T-cell (primary cell): ENCODE results near the gene TMC1. TPM values are rescaled to one million over a fixed set of nuclear protein-coding genes. Genes with fewer than 3 reads are reported as not detected.
"Not testable (repeated sequence)": the region's sequence is repeated elsewhere in the genome, so short reads cannot be mapped to it uniquely, and the experiment has no call there.

Source experiments
- ATAC-seq, 4 experiments: fragments of 200-7000 bp in 3 of 4; fragments of 150-1000 bp in 1 of 4; cut with Tn5 transposase; replicated peaks in 1 of 4; 1 replicate in 3 of 4; 2 replicates in 1 of 4; pipeline ENCODE4 v1.10.0; 2021; ENCODE audit warnings: moderate library complexity in 3 of 4, mild to moderate bottlenecking in 2 of 4, moderate number of reproducible peaks in 1 of 4
- CTCF ChIA-PET, 2 donors: fragments of 300-600 bp; sonication (Branson Sonifier 250); formaldehyde crosslinking; loops; one replicate each; lab custom pipeline; 2022; ENCODE audit warnings: antibody characterized with exemption in 2 of 2; lab: Charles Lee
- POLR2A ChIA-PET, 2 donors: fragments of 300-600 bp; sonication (Branson Sonifier 250); formaldehyde crosslinking; loops; one replicate each; lab custom pipeline; 2022; ENCODE audit warnings: antibody characterized with exemption in 2 of 2; lab: Charles Lee
- DNase-seq, 35 experiments: peaks; one replicate each; pipeline versions ENCODE4 v3.0.0 to v3.0.0-alpha.2; 2013 to 2023
- H3K27ac ChIP-seq: one replicate; pipeline ENCODE4 v1.5.1; 2013; ENCODE audit warnings: low read length
- H3K27me3 ChIP-seq, 2 experiments: replicated peaks in 1 of 2; 1 replicate in 1 of 2; 2 replicates in 1 of 2; pipeline versions ENCODE4 v1.6.1 to v1.7.0; 2013; ENCODE audit warnings: low read length in 1 of 2, mixed read lengths in 1 of 2; ENCODE audit not compliant: control insufficient read depth in 2 of 2, insufficient read depth in 2 of 2; ENCODE audit errors: extremely low read depth in 1 of 2
- H3K36me3 ChIP-seq, 2 donors: 1 replicate in 1 of 2; 2 replicates in 1 of 2; pipeline versions ENCODE4 v1.6.1 to v1.7.0; 2013; ENCODE audit warnings: low read length in 1 of 2; ENCODE audit not compliant: control insufficient read depth in 2 of 2, insufficient read depth in 1 of 2; ENCODE audit errors: extremely low read depth in 1 of 2
- H3K4me1 ChIP-seq, 2 experiments: 1 replicate in 1 of 2; 2 replicates in 1 of 2; pipeline versions ENCODE4 v1.6.1 to v1.7.0; 2013; ENCODE audit warnings: low read length in 2 of 2, mixed read lengths in 1 of 2; ENCODE audit not compliant: insufficient read depth in 2 of 2, control insufficient read depth in 1 of 2; ENCODE audit errors: extremely low read depth in 1 of 2
- H3K4me3 ChIP-seq, 2 donors: 1 replicate in 1 of 2; 2 replicates in 1 of 2; pipeline versions ENCODE4 v1.5.1 to v1.7.0; 2013; ENCODE audit warnings: mild to moderate bottlenecking in 2 of 2, low read length in 1 of 2, moderate library complexity in 1 of 2; ENCODE audit not compliant: control insufficient read depth in 1 of 2; ENCODE audit errors: extremely low read depth in 1 of 2
- H3K9me3 ChIP-seq: 2 replicates; pipeline ENCODE4 v1.7.0; 2013
- H3K27ac Mint-ChIP-seq, 2 donors: one replicate each; pipeline ENCODE4 v1.8.0; 2020 to 2021; ENCODE audit warnings: mild to moderate bottlenecking in 2 of 2, mixed read lengths in 2 of 2
- H3K27me3 Mint-ChIP-seq, 2 donors: one replicate each; pipeline ENCODE4 v1.8.0; 2021 to 2022; ENCODE audit warnings: mixed read lengths in 2 of 2
- H3K36me3 Mint-ChIP-seq: one replicate; pipeline ENCODE4 v1.8.0; 2021; ENCODE audit warnings: mixed read lengths
- H3K4me1 Mint-ChIP-seq, 3 donors: one replicate each; pipeline ENCODE4 v1.8.0; 2020 to 2022; ENCODE audit warnings: mixed read lengths in 3 of 3, mild to moderate bottlenecking in 1 of 3
- H3K4me3 Mint-ChIP-seq, 3 donors: one replicate each; pipeline ENCODE4 v1.8.0; 2020 to 2022; ENCODE audit warnings: mild to moderate bottlenecking in 3 of 3, mixed read lengths in 3 of 3, moderate library complexity in 3 of 3
- H3K9me3 Mint-ChIP-seq, 3 donors: one replicate each; pipeline ENCODE4 v1.8.0; 2020 to 2022; ENCODE audit warnings: mixed read lengths in 3 of 3
- WGBS: methylation state at CpG from one replicate; pipeline ENCODE4 v1.1.5; 2013; ENCODE audit warnings: missing lambda C conversion rate; ENCODE audit not compliant: insufficient coverage; 5-methylcytosine and 5-hydroxymethylcytosine counted together
- total RNA-seq, 35 experiments: library from RNA in 6 of 35; stranded (reverse) in 6 of 35; fragments of 120-200 nt in 1 of 35; gene quantifications; one replicate each; pipeline versions ENCODE4 v1.2.1 to v1.2.4 and lab custom pipeline; 2013 to 2026

TMC1 gene
- total RNA-seq, 5 donors from 2014 or later (not counting 1 experiment from before 2014, with no cell fraction given) = not detected

DNA sequence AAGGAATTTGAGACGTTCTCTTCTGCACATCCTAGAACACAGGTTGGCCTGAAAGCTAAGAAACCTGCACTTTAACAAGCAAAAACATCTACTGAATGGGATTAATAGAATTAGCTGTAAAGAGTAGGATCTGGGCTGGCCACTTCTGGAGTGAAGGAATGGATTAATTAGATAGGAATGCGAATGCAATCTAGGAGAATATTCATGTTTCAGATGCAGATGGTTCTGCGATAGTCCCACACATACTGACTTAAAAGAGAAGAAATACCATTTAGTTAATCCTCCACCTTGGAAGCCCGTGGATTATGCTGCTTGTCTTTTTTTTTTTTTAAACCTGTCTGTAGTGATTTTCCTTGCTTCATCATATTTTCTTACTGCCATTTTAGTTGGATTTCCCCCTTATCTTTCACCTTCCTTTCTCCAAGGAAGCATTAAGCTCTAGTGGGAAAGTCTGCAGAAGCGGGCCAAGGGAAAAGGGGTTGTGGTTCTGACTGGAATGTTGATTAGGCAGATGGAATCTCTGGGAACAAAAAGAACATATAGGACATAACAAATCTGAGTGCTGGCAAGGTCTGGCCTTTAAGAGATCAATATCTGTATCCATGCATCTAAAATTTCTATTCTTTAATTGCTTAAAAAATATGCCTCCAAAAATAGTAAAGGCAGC, 279.1 kb downstream of the TMC1 start:
- Histone ChIP-seq H3K4me3 (no peak overlapping the region), H3K27me3 (no peaks in the 10 kb centered on the region), H3K36me3 (no peaks in the 10 kb centered on the region), H3K9me3 (no peaks in the 10 kb centered on the region), H3K27ac (no peak overlapping the region), H3K4me1 (no peaks in the 10 kb centered on the region)
- H3K36me3 Mint-ChIP-seq = no peaks in the 10 kb centered on the region
- ChIA-PET CTCF (no interaction called here), POLR2A (interaction anchor here in 1 of 2 donors (0.6 kb wide), 1 partner anchor 174 kb away, joined by 6 read pairs; no protein-coding TSS in a partner anchor)
- ATAC-seq (no peak), DNase-seq (no peak)
- H3K27ac Mint-ChIP-seq = no peak overlapping the region
- no peaks in the 10 kb centered on the region for H3K4me1 Mint-ChIP-seq
- H3K9me3 Mint-ChIP-seq = peaks cover 5 to 12% (median 10%) of the 10 kb centered on the region in 3 donors
- no CpG with 5 or more reads among the region's 5 CpGs for WGBS
- no peak overlapping the region for H3K4me3 Mint-ChIP-seq
- H3K27me3 Mint-ChIP-seq = peaks cover 2 to 3% of the 10 kb centered on the region in 2 donors

DNA sequence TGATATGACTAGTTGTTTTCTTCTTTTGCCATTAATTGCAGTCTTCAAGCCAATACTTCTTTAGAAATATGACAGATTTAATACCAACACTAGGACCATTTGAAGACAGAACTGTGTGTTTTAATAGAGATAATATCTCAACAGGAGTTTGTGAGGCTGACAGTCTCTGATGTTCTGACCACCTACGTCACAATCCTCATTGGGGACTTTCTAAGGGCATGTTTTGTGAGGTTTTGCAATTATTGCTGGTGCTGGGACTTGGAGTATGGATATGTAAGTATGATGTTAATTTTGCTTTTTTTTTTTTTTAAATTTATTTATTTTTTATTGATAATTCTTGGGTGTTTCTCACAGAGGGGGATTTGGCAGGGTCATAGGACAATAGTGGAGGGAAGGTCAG, 283.8 kb downstream of the TMC1 start:
- no peaks in the 10 kb centered on the region for H3K27me3 ChIP-seq
- ATAC-seq (no peak), DNase-seq (no peak)
- Mint-ChIP-seq H3K36me3 (no peaks in the 10 kb centered on the region), H3K4me1 (no peaks in the 10 kb centered on the region), H3K27me3 (peaks cover 0 to 2% of the 10 kb centered on the region in 2 donors), H3K4me3 (no peak overlapping the region), H3K9me3 (no peaks in the 10 kb centered on the region), H3K27ac (no peak overlapping the region)
- no peaks in the 10 kb centered on the region for H3K4me1 ChIP-seq
- CTCF ChIA-PET = no interaction called here
- POLR2A ChIA-PET = no interaction called here
- no peaks in the 10 kb centered on the region for H3K9me3 ChIP-seq
- WGBS = no CpG with 5 or more reads among the region's 1 CpG
- no peak overlapping the region for H3K27ac ChIP-seq
- H3K4me3 ChIP-seq = no peak overlapping the region
- no peaks in the 10 kb centered on the region for H3K36me3 ChIP-seq

DNA sequence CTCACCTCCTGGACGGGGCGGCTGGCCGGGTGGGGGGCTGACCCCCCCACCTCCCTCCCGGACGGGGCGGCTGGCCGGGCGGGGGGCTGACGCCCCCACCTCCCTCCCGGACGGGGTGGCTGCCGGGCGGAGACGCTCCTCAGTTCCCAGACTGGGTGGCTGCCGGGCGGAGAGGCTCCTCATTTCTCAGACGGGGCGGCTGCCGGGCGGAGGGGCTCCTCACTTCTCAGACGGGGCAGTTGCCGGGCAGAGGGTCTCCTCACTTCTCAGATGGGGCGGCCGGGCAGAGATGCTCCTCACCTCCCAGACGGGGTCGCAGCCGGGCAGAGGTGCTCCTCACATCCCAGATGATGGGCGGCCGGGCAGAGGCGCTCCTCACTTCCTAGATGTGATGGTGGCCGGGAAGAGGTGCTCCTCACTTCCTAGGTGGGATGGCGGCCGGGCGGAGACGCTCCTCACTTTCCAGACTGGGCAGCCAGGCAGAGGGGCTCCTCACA, 285.0 kb downstream of the TMC1 start:
- H3K4me1 Mint-ChIP-seq, H3K4me3 ChIP-seq, CTCF ChIA-PET, H3K9me3 ChIP-seq, POLR2A ChIA-PET, H3K36me3 Mint-ChIP-seq, ATAC-seq, DNase-seq, H3K4me1 ChIP-seq, H3K9me3 Mint-ChIP-seq, H3K27me3 Mint-ChIP-seq, H3K27ac ChIP-seq, H3K36me3 ChIP-seq, H3K27me3 ChIP-seq, H3K4me3 Mint-ChIP-seq, H3K27ac Mint-ChIP-seq: not testable (repeated sequence)
- 90% methylated on average over 7 of the region's 35 CpGs for WGBS

DNA sequence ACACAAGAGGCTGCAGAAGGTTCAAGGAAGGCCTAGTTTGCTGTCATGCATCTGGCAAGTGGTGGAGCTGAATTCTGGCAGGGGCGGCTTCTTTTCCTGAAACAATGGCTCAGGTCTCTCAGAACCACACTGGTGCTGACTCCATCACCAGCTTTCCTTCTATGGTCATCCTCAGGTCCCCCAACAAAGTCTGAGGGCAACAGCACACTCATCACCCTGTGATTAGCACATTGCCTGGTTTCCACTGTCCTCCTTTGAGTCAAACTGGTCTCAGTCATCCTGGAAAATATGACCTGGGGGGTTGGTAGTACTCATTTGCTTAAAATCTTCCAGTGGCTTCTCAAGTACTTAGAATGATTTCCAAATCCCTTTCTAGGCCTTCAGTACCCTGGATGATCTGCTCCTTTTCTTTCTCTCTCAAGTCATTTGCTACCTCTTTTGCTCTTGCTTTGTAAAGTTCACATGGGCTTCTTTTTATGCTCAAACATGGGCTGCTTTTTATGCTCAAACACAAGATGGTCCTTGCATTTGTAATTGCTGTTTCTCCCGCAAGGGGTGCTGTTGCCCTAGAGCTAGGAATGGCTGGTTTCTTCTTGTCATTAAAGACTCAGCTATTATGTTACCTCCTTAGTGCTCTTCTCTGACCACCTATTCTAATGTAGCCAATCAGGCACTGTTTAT, 286.5 kb downstream of the TMC1 start:
- ATAC-seq (no peak), DNase-seq (no peak)
- H3K27ac ChIP-seq = no peak overlapping the region
- no peaks in the 10 kb centered on the region for H3K4me1 Mint-ChIP-seq
- H3K4me3 ChIP-seq = no peak overlapping the region
- WGBS = 100% methylated on average over 2 of the region's 2 CpGs
- no peak overlapping the region for H3K4me3 Mint-ChIP-seq
- no peaks in the 10 kb centered on the region for H3K36me3 Mint-ChIP-seq
- H3K27ac Mint-ChIP-seq = no peak overlapping the region
- no peaks in the 10 kb centered on the region for H3K4me1 ChIP-seq
- POLR2A ChIA-PET = no interaction called here
- no peaks in the 10 kb centered on the region for H3K27me3 ChIP-seq
- H3K36me3 ChIP-seq = no peaks in the 10 kb centered on the region
- H3K27me3 Mint-ChIP-seq = peaks cover 0 to 2% of the 10 kb centered on the region in 2 donors
- no peaks in the 10 kb centered on the region for H3K9me3 ChIP-seq
- H3K9me3 Mint-ChIP-seq = no peaks in the 10 kb centered on the region
- CTCF ChIA-PET = no interaction called here

DNA sequence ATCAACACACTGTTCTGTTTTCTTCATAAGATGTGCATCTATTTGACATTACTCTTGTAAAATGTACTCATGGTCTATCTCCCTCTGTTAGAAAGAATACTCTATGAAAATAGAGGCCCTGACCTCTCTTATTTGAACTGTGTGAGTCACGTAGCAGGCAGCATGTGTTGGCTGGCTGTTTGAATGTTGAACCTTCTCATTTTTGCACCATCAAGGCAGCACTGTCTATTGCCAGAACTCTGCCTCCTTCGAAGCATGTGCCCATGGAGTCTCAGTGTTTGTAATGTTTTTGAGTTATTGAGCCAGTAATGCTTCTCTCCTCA, 287.0 kb downstream of the TMC1 start:
- Histone ChIP-seq H3K27me3 (no peaks in the 10 kb centered on the region), H3K9me3 (no peaks in the 10 kb centered on the region), H3K4me3 (no peak overlapping the region), H3K36me3 (no peaks in the 10 kb centered on the region), H3K4me1 (no peaks in the 10 kb centered on the region), H3K27ac (no peak overlapping the region)
- no peak overlapping the region for H3K4me3 Mint-ChIP-seq
- DNase-seq = no peak
- no CpG with 5 or more reads among the region's 2 CpGs for WGBS
- H3K9me3 Mint-ChIP-seq = no peaks in the 10 kb centered on the region
- peaks cover 0 to 2% of the 10 kb centered on the region in 2 donors for H3K27me3 Mint-ChIP-seq
- no peaks in the 10 kb centered on the region for H3K36me3 Mint-ChIP-seq
- ChIA-PET POLR2A (no interaction called here), CTCF (no interaction called here)
- H3K27ac Mint-ChIP-seq = no peak overlapping the region
- no peaks in the 10 kb centered on the region for H3K4me1 Mint-ChIP-seq
- no peak for ATAC-seq

DNA sequence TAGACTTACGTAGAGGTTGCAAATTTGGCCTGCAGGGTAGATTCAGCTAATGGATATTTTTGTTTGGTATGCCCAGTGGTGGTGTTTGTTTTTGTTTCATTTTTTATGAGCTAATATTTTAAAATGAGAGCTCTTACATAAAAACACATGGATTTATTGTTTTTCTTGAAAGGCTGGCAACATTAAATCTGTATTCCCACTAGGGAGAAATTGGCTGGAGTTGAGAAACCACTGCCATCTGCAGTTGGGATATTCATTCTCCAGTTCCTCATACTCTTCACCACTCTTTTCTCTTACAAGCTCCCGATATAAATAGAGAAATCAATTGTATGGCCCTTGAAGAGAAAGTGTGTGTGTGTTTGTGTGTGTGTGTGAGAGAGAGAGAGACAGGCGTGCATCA, 288.2 kb downstream of the TMC1 start:
- Histone ChIP-seq H3K4me1 (no peaks in the 10 kb centered on the region), H3K27me3 (no peaks in the 10 kb centered on the region), H3K27ac (no peak overlapping the region), H3K9me3 (no peaks in the 10 kb centered on the region), H3K4me3 (no peak overlapping the region), H3K36me3 (no peaks in the 10 kb centered on the region)
- no peaks in the 10 kb centered on the region for H3K9me3 Mint-ChIP-seq
- ATAC-seq = no peak
- POLR2A ChIA-PET = no interaction called here
- DNase-seq = no peak
- no peak overlapping the region for H3K27ac Mint-ChIP-seq
- CTCF ChIA-PET = no interaction called here
- H3K4me3 Mint-ChIP-seq = no peak overlapping the region
- 80% methylated on average over 1 of the region's 3 CpGs for WGBS
- H3K27me3 Mint-ChIP-seq = no peaks in the 10 kb centered on the region
- H3K36me3 Mint-ChIP-seq = no peaks in the 10 kb centered on the region
- no peaks in the 10 kb centered on the region for H3K4me1 Mint-ChIP-seq
